Activated CD4-positive, alpha-beta T cell treated with anti-CD3 and anti-CD28 coated beads for 4 hours (primary cell): ENCODE results near the gene OTUD4.
A peak's percentile ranks its signal among the peaks of the same experiment; 100 is the strongest.
"Not testable (repeated sequence)": the region's sequence is repeated elsewhere in the genome, so short reads cannot be mapped to it uniquely, and the experiment has no call there.

Experiments used
- DNase-seq, 2 donors: peaks; one replicate each; pipeline ENCODE4 v3.0.0-alpha.2; 2020

Gene OTUD4

GRCh38 chr4:145179281-145179860, 1.0 kb downstream of the OTUD4 start:
- peak; percentile 79 to 85 for DNase-seq

GRCh38 chr4:145178740-145179280, 1.6 kb downstream of the OTUD4 start:
- DNase-seq: peak in 1 of 2 donors; percentile 19

- no peak for DNase-seq
These were observed 2.4 kb downstream of the OTUD4 start for GRCh38 chr4:145177906-145178538.

GRCh38 chr4:145177511-145177905, 2.9 kb downstream of the OTUD4 start:
- DNase-seq: no peak

GRCh38 chr4:145176641-145177432, 3.6 kb downstream of the OTUD4 start:
- DNase-seq: no peak

- no peak for DNase-seq
These were observed 8.5 kb downstream of the OTUD4 start for GRCh38 chr4:145171911-145172310.

GRCh38 chr4:145170223-145170622, 10.2 kb downstream of the OTUD4 start:
- no peak for DNase-seq

GRCh38 chr4:145168581-145169187, 11.7 kb downstream of the OTUD4 start:
- DNase-seq: no peak

- DNase-seq: no peak
These were observed 12.5 kb downstream of the OTUD4 start for GRCh38 chr4:145167887-145168286.

- DNase-seq: no peak
These were observed 18.8 kb downstream of the OTUD4 start for GRCh38 chr4:145161549-145161948.

GRCh38 chr4:145156986-145157385, 23.4 kb downstream of the OTUD4 start:
- no peak for DNase-seq

GRCh38 chr4:145155268-145155870, 25.0 kb downstream of the OTUD4 start:
- no peak for DNase-seq

- no peak for DNase-seq
These were observed 25.8 kb downstream of the OTUD4 start for GRCh38 chr4:145154573-145154972.

GRCh38 chr4:145153904-145154298, 26.5 kb downstream of the OTUD4 start:
- DNase-seq: no peak

GRCh38 chr4:145153181-145153903, 27.0 kb downstream of the OTUD4 start:
- DNase-seq: no peak

GRCh38 chr4:145148980-145149379, 31.4 kb downstream of the OTUD4 start:
- no peak for DNase-seq

- DNase-seq: not testable (repeated sequence)
These were observed 44.2 kb downstream of the OTUD4 start for GRCh38 chr4:145136219-145136618.

- DNase-seq: no peak
These were observed 47.8 kb downstream of the OTUD4 start for GRCh38 chr4:145132511-145133098.

GRCh38 chr4:145131848-145132247, 48.5 kb downstream of the OTUD4 start:
- no peak for DNase-seq

GRCh38 chr4:145130788-145131399, 49.5 kb downstream of the OTUD4 start:
- no peak for DNase-seq

GRCh38 chr4:145130130-145130529, 50.3 kb downstream of the OTUD4 start:
- no peak for DNase-seq
